HG03571 (cell line): Measurements from ENCODE around the gene ATXN1.
"Not testable (repeated sequence)": the region's sequence is repeated elsewhere in the genome, so short reads cannot be mapped to it uniquely, and the experiment has no call there.

Experiments
- ATAC-seq: cut with Tn5 transposase; IDR thresholded peaks from one replicate; pipeline ENCODE4 v1.9.1; 2021; ENCODE audit not compliant: unreplicated experiment

The ATXN1 gene

DNA sequence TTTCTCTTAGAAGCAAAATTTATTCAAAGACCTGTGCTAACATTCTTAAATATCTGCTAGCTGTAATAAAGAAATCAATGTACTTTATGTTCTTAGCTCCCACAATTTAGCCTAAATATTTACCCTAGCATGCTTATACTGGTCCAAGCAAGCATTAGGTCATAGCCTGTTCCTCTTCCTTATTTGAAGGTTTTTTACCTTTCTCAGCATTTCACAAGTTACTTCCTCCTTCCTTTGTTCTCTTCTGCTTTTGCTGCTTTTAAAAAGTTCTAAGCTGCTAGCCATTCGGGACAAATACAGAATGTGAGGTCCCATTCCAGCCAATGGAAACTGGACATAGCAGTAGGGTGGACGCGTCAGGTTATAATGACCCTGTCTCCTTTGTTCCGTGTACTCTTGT lies 354.7 kb downstream of the ATXN1 start:
- ATAC-seq = not testable (repeated sequence)

DNA sequence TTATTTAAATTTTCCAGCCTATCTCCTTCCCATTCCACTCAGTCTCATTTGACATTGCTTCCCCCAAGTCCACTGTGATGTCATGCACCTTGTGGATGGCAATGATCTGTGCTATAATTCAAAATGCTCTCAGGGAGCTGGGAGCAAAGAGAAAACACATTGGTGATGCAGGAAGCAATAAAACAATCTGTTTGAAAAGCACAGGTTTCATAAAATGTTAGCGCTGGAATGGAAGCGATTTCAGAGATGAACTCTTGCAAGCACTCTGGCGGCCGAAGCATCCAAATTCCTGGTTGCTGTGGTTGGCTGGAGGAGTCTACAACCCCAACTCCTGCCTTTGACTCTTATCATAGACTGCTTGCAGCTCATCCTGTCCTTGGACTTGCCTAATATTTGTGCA lies 355.9 kb downstream of the ATXN1 start:
- ATAC-seq = no peak

DNA sequence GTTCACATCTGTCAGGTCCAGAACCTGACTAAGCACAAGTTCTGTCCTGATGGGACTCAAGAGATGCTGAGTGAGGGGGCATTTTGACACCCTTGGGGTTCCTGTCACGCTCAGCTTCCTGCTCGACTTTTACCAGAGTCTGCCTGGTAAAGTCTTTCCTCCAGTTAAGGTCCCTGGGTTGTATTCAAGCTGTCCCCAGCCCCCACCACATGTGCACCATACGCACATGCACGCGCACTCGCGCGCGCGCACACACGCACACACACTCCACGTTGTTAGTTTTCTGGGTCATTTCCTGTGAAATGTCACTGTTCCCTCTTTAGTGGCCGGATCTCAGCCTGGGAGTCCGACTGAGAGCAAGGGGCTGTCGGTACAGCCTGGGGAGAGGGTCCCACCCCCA lies 356.8 kb downstream of the ATXN1 start:
- no peak for ATAC-seq

DNA sequence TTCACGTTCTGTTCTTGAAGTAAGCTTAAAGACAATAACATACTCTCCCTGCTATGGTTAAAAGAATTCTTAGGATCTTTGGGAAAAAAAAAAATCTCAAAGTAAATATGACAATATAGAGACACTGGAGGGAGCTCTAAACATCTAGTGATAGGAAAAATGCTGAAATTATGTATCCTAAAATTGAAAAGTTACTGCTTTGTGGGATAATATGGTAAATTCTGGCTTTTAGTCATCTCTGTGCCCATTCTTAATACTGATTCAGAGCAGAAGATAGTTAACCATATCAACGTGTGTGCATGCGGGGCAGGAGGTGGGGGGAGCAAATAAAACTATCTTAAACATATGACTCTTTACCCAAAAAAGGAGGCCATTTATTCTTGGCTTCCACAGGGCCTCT lies 357.4 kb downstream of the ATXN1 start:
- no peak for ATAC-seq

DNA sequence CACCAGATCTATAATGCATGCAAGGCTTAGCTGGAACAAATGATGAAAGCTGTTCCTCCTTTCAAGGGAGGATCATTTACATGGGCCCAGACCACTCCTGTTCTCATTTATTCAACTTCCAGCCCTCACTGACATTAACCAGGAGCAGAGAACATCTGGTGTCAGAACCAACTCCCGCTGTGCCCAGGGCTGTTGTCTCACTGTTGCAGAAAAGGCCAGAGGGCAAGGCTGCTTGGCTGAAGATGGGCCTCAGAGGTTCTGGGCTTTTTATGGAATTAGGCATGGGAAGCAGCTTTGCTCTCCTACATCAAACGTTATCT lies 358.7 kb downstream of the ATXN1 start:
- ATAC-seq = no peak

DNA sequence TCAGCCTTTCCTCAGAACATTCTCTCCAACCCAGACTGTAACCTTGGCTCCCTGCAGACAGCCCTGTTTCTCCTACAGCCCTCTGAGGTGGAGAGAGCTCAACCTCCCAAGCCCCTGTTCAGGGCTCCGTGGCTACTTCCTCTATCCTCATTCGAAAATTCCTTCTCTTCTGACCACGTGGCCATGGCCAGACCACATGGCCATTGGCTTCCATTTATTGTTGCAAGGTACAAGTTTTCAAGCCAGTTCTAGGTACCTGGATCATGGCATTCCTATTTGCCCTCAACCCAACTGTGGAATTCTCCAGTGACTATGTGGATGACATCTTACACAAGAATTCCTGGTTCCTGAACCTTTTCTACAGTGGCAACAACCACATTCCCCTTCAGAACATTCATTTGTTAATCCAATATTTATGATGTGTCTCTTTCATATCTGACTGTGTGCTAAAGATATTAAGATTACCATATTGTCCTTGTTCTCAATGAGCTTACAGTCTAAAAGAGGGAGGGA lies 361.0 kb downstream of the ATXN1 start:
- ATAC-seq = no peak

DNA sequence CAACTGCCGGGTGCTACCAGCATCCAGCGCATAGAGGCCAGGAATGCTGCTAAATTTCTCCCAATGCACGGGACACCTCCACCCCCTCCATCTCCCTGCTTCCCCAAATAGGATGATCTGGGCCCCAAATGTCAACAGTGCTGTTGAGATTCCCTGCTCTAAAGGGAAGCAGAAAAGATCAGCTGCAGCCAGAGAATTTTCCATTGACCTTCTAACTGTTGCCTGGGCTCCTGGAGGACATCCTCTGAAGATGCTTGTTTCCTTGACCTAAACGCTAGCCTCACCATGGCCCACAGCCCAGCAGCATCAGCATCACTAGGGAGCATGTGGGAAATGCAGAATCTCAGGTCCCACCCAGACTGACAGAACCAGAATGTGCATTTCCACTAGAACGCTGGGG lies 361.6 kb downstream of the ATXN1 start:
- ATAC-seq = no peak

DNA sequence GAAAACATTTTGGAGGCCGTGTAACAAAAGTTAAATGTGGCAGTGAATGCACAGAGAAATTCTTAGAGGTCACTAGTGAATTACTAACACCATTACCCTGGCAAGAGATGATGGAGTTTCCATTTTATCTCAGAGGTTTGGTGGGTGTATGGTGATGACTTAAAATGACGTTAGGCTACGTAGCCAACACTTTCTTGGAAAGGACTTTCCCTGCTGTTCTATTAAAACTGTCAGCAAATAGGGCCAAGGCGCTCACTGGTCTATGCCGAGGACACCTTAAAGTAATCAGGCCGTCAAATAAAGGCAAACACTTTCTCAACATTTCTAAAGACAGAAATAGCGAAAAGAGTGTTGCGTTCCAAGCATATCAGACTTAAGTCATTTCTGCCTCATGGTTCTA lies 362.1 kb downstream of the ATXN1 start:
- ATAC-seq = no peak

DNA sequence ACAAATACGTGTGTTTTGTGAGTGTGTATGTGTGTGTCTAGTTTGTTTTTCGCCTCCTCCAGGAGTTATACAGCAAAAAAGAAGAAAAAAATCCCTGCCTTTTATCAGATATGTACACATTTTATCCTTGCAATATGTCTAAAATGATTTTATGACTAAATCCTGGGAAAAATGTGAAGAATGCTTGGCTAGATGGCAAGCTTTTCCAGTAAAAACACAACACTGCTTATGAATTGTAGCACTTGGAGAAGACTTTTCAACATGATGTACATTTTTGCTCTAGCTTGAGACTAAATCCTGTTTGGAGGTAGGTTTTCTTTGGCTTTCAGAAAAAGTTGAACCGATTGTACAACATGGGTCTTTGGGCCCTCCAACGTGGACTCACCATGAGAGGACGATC lies 362.7 kb downstream of the ATXN1 start:
- ATAC-seq = no peak

DNA sequence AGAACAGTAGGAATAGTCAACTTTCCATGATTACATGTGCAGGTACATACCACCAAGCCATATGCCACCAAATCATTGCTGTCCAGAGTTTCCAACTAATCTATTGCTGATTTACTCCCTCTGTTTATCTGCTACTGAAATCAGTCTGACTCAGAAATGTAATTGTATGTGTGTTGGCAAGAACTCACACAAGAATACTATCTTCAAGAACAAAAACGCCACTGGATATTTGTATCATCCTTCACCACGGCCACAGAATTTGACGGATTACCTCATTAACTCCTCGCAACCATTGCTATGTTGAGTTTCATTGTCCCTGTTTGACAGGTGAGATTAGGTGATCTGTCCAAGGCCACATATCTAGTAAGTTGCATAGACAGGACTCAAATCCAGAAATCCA lies 363.6 kb downstream of the ATXN1 start:
- ATAC-seq = no peak

DNA sequence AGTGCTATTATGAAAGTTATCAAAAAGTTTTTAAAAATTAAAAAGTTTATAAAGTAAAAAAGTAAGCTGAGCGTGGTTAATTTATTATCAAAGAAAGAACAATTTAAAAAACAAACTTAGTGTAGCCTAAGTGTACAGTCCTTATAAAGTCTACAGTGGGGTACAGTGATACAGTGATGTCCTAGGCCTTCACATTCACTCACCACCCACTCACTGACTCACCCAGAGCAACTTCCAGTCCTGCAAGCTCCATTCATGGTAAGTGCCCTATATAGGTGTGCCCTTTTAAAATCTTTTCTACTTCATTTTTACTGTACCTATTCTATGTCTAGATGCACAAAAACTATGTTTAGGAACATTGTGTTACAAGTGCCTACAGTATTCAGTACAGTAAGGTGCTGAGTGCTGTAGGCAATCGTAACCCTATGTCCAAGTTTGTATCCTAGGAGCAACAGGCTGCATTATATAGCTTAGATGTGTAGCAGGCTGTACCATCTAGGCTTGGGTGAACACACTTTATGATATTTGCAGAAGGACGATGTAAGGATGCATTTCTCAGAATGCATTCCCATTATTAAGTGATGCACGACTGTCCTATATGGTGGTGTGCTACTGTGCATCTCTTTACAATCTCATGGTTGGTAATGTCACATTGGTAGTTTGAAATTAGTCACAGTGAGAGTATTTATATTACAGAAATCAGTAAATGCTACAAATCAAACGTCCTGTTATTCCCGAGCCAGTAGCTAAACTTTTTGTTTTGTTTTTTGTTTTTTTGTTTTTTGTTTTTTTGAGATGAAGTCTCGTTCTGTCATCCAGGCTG lies 364.6 kb downstream of the ATXN1 start:
- no peak for ATAC-seq

DNA sequence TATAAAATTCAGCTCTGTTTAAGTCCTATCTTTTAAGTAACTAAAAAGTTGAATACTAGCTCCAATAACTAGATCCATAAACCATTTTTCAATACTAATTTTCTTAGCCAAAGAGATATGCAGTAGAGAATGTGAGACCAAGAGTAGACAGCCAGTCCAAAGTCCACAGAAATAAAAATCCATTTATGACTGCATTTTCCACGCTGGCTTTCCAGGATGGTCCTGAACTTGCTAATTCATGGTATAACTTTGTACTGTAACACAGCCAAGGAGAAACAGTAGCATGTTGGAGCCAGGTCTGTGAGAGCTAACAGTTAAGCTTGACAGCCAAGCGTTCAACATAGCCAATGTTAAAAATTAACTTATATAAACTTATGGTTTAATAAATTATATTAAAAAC lies 366.6 kb downstream of the ATXN1 start:
- no peak for ATAC-seq

DNA sequence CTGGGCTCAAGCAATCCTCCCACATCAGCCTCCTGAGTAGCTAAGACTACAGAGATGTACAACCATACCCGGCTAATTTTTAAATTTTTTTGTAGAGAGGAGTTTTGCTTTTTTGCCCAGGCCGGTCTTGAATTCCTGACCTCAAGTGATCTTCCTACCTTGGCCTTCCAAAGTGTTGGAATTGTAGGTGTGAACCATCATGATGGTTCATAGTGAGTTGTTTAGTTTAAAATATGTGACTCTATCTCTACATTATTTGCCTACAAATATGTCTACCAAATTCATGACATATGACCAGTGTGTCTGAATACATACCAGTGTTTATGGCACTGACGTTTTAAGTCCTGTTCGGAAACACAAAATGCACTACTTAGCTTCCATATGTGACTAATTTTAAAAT lies 367.9 kb downstream of the ATXN1 start:
- no peak for ATAC-seq

DNA sequence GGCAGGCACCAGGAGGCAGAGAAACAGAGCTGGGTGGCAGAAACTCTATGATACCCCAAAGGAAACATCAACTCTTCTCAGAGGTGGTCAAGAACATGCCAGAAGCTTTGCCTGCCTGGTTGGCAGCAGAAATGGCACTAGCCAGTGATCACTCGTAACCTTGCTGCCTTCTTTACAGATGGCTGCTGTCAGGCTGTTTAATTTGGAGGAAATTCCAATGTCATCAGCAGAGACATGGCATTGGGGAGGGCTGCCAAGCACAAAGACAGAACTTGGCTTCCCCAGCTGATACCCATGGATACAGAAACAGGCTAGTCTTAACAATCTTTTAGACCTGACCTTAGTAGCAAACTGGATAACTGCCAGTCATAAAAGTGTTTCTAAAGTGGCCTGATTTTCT lies 369.2 kb downstream of the ATXN1 start:
- no peak for ATAC-seq

DNA sequence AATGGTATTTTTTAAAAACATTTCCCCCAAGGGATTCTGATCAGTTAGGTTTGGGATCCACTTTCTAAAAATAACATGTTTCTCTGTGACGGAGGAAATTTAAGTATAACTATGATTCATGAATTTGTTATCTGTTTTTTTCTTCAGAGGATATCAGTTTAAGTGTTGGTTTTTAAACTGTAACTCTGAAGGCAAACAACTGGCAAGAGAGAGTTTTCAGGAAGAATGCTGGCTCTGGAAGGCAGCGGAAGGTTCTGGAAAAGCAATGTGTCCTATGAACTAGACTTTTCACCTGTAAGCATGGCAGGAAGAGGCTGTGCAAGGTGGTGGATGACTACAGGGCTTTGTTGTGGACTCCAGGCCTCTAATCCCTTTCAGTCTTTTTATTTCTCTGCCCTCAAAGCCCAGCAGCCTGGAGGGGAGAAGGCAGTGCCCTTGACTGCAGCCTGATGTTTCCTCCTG lies 369.8 kb downstream of the ATXN1 start:
- no peak for ATAC-seq

DNA sequence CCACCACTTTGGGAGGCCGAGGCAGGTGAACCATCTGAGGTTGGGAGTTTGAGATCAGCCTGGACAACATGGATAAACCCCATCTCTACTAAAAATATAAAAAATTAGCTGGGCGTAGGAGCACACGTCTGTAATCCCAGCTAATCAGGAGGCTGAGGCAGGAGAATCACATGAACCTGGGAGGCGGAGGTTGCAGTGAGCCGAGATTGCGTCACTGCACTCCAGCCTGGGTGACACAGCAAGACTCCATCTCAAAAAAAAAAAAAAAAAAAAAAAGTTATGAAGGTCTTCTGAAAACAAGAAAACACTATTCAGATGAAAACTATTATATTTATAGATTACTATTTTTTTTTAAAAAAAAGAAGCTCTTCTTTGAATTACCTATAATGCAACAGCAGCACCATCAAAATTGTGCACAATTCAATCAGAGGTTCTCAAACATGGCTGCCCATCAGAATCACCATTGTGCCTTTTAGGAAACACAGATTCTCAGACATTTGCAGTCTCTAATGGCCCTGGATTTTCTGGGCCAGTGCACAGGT lies 370.3 kb downstream of the ATXN1 start:
- ATAC-seq = not testable (repeated sequence)

DNA sequence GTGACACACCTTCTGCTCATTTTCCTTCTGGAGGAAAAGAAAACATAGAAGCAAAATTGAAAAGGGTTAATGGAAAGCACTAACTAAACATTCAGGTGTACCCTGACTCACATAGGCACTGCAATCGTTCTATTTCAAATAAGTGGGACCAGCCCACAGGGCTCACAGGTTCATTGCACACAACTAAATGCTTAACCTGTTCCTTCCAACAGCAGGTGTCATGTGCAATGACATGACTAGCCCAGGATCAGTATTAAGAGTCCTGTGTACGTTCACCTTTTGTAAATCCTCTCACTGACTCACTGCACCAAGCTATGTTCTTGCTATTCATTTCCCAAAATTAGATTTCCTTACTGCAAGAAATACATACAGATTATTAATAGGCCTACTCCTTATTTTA lies 371.6 kb downstream of the ATXN1 start:
- no peak for ATAC-seq

DNA sequence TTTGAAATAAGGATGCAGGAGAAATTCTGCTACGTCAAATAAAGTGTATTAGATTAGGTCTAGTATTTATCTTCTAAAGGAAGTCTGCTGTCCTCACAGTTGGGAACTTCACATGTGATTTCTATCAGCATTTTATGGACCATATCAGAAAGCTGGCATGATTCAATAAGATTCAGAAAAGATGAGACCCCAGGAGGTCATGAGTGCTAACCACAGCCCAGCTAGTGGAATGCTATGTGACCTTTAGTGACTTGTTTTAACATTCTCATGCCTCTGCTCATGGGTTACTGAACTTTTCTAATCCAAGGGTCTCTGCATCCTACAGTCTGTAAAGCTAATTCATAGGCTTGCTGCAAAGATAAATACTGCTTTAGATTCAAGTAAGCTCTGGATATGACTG lies 372.8 kb downstream of the ATXN1 start:
- ATAC-seq = no peak

DNA sequence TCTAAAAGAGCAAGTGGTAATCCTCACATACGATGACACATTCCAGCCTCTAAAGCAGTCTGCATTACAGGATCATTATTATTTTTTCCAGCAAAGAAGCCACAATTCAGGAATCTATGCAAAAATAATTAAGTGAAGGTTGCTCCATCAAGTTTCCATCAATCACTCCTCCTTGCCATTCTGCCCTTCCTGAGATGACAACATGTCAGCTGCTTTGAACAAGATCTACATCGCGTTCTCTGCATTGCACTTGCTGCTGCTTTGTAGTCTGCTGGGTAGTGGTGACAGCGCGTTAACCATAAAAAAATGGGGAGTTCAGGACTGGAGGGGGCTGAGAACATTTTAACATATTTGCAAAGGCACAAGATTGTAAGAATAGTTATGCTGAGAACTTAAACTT lies 375.2 kb downstream of the ATXN1 start:
- ATAC-seq = no peak

DNA sequence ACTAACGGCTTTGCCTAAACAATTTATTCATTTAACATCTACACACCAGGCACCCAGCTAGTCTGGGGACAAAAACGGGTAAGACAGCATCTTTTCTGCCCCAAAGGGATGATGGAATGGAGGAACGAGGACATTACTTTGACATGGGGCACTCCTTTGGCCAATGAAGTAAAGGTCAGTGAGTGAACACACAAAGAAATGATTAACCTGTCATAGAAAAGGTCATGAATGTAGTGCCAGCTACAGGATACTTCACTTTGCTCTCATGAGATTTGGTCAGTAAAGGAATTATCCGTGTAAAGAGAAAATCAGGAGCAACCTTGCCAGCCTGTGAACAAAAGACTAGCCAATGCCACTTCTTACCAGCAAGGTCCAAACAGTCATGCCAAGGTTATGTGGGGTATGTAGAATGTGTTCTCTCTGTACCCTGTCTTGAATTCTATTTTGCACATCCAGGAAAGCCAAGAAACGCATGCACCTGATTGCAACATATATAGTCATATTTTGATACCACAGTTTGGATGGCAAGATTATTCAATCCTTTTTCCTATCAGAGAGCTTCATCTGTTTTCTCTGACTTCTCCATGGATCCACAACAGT lies 377.6 kb downstream of the ATXN1 start:
- ATAC-seq = no peak

DNA sequence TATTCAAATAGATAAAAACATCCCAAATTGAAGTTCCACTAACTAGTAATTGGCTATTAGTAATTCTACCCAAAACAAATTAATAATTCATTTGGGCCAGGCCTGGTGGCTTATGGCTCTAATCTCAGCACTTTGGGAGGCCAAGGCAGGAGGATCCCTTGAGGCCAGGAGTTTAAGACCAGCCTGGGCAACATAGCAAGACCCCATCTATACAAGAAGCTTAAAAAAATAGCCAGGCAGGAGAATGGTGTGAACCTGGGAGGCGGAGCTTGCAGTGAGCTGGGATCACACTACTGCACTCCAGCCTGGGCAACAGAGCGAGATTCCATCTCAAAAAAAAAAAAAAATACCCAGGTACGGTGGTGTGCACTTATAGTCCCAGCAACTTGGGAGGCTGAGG lies 379.3 kb downstream of the ATXN1 start:
- not testable (repeated sequence) for ATAC-seq

DNA sequence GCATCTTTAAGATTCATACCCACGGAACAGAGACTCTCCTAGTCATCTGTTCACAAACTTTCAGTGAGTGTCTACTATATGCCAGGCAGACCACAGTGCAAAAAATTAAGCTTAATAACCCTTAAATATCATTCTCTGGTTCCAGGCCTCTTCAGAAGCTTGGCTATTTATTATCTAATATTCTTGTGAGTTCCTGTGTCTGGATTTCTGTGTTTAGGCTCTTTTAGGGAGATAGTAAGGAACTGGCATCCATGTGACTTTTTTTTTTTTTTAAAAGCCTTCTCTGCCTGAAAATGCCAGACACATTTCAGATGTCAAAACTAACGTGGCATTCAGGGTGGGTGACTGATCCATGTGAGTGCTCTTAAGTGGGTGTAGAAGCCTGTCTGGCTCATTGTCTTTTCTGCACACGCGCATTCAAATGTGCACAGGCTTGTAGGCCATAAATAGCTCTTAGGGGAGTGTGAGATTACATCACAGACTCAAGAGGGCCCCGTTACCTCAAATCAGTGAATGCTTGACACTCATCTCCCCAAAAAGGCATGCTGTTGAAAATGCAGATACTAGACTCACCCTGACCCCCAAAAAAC lies 380.9 kb downstream of the ATXN1 start:
- ATAC-seq = no peak
